Activated CD8-positive, alpha-beta memory T cell treated with anti-CD3 and anti-CD28 coated beads for 1 hour (primary cell): ENCODE data around the gene RASGRP3.
A peak's percentile ranks its signal among the peaks of the same experiment; 100 is the strongest.

Experiments used
- DNase-seq, 2 donors: peaks; one replicate each; pipeline ENCODE4 v3.0.0-alpha.2; 2020; ENCODE audit warnings: low read depth in 1 of 2; ENCODE audit errors: extremely low read depth in 1 of 2

Gene RASGRP3

DNA sequence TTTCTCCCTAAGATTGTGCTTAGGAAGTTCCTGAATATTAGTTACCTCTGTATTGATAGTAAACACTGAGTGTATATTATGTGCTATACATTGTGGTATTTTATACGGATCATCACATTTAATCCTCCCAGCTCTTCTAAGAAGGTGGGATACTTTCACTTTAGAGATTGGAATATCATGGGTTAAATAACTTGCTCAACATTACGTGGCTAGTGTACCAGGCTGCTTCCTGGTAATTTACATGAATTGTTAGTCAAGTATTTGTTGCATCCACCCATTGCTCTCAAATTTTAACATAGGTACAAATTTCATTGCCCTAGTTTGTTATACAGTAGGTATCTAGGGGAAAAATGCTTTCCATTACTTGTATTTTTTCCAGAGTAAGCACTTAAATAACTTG lies 101.2 kb downstream of the RASGRP3 start:
- no peak for DNase-seq

DNA sequence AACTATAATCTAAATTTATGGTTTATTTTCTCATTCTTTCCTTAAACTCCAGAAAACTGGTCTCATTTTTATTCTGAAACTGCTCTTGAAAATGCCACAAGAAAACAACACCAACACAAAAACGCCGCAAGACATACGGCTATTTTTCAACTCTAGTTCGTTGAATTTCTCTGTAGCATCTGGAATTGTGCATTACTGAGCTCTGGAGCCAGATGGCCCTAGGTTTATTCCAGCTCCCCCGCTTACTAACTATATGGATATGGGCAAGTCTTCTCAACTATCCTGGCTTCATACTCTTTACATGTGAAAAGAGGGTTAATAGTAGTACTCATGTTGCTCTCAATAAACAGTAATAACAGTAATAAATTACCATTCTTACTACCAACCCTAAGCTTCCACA lies 102.8 kb downstream of the RASGRP3 start:
- no peak for DNase-seq

DNA sequence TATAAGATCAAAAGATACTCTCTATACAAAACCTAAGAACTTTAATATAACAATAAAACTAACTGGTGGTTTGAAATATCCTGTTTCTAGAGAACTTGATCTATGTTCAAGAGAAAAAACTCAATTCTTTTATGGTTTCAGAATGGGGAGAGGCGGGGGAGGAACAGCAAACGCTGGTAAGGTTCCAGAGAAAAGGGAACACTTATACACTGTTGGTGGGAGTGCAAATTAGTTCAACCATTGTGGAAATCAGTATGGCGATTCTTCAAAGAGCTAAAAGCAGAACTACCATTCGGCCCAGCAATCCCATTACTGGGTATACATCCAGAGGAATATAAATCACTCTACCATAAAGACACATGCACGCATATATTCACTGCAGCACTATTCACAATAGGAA lies 105.4 kb downstream of the RASGRP3 start:
- DNase-seq: no peak

DNA sequence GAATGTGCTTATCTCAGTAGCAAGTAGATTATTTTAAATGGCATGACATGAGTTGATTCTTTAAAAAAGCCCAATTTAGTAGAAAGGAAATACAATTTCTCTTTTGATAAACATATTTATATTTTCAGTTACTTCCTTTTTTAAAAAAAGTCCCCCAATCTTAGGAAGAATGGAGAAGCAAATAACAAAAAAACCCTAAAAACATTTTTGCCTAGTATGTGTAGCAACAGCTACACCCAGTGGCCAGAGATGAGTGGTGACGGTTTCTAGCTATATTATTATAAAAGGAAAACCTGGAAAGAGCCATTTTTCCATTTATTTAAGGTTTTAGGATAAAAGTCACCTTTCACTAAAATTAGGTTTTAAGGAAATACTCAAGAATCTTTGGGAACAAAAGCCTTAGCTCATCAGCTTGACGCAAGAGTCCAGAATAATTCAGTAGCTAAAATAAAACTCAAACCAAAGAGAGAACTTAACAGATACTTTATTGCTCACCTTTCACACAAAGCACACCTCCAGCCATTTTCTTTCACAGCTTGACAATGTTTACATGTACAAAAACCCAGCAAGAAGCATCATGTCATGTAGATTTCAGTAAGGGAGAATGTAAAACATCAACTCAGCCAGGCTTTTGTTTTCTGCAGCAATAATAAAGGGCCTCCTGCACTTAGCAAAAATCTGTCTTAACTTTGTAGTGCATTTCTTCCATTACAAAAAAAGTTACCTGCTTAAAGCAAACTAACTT lies 106.9 kb downstream of the RASGRP3 start:
- DNase-seq: no peak

DNA sequence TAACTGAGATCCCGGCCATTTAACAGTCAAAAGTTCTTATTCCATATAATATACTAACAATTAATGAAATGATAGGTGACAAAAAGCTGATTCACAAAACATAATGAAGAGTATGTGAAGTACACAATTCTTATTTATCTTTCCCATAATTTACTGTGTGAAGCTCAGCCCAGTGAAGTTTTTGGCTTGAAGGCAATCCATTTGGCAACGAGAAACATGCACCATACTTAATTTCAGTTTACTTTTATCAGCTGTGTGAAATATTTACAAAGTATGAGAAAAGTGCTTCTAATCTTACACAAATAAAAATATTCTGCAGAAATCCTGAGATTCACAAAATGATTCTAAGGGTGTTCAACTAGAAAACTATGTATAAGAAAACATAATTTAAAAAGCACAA lies 110.3 kb downstream of the RASGRP3 start:
- DNase-seq: no peak

DNA sequence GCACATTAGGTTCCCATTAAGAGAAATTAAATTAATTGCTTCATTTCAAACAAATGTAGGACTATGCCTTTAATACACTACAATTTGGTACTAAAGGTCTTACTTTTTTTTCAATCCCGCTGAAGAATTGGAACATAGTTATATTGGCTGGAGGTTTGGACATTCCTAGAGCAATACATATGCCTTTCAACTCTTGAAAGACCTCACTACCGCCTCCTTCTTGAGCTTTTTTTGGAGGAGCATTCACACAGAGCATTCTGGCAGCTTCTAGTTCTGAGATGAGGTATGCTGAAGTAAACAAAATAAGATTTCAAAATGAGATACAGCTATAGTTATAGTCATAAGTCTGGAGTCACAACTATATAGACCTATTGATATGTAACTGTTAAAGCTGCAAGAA lies 111.8 kb downstream of the RASGRP3 start:
- no peak for DNase-seq

DNA sequence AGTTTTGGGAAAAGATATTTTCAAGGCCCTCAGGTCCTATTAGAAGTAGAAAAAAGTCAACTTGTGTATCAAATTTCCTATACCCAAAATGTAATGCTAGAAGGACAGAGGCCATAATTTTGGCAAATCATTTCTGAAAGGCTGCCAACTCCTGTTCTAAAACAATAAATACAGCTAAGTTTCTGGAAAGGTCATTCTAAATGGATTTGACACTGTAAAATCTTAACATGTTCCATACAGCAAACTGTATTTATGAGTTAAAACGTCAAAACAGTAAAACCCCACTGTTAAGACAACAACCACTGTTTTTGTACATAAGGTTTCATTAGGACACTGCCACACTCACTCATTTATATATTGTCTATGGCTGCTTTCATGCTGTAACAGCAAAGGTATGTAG lies 113.0 kb downstream of the RASGRP3 start:
- no peak for DNase-seq

DNA sequence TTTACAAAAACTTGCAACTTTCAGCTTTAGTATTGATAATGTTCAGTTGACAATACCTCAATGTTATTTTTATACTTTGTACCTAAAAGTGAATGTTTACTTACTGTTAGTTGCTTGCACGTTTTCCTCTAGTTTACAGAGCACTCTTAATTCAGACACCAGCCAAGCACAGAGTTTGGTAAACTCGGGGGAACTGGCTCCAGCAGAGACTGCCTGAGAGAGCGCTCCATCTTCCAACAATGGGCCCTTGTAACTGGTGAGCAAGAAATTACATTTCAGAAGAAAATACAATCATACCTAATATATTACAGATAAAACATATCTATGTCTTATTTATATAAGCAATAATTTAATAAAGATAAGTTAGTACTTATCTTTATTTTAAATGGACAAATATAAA lies 118.9 kb downstream of the RASGRP3 start:
- no peak for DNase-seq

DNA sequence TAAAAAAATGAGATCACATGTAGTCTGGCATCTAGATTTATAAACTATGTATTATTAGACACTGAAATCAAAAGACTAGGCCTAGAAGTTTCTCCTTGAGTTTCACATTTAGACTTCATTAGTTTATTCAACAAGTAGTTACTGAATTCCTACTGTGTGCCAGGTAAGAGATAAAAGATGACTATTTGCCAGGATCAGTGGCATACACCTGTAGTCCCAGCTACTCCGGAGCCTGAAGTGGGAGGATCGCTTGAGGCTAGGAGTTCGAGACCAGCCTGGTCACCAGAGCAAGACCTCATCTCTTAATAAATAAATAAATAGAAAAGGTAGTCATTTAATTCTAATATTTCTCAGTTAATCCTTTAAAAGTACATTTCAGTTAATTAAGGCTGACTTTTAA lies 120.6 kb downstream of the RASGRP3 start:
- no peak for DNase-seq

DNA sequence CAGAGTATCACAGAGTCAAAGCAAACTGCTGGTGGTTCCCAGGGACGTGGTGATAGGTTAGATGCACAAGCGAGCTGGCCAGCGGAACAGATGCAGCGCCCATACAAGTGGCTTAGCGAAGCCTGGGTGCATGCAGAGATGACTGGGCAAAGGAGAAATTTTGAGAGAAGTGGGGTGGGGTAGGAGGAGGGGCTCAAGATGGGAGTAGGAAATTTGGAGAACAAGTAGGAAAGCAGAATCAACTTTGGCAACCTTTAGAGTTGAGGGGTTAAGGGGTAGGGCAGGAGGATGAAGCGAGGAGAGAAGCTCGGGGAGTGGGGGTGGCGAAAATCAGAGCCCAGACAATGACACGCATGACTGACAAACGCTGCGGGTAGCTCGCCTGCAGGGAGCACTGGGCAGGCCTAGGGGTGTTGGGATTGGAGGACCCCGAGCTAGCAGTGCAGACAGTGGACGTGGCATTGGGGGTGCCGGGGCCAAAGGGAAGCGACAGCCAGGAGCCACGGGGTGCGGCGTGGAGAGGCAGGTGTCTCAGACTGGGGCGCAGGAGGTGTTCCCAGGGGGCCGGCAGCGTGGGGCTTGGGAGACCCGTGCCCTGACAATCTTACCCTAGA lies 122.2 kb downstream of the RASGRP3 start:
- peak in 1 of 2 donors; percentile 3 for DNase-seq

DNA sequence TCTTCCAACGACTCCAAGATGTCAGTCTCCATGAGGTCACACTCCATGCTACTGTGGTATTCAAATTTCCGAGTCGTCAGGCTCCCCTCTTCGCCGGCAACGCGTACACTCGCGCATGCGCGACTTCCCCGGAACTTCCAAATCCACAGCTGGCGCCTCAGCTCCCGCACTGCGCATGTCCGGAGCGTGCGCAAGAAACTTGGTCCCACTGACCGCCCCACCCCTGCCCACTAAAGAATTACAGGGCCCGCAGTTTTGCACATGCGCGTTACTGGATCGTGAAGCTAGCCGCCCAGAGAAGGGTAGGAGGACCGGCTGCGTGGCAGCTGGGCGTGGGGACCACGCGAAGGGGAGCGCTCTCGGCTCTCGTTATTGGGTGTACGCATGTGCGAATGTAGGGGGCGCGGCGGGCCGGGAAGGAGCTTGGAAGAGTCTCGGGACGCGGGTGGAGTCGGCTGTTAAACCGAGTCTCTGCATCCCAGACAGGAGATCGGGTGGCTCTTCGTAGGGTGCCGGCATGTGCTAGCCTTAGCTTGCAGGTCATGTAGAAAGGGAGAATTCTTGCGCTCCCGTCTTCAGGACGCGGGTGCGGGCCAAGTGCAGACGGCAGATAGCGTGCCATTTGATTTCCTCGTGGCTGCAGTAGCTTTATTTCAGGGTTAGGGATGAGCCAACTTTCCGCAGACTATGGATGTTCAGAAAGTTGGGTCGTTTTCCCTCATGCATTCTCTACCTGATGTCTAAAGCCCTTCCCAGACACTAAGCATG lies 122.9 kb downstream of the RASGRP3 start, which contains the start of gene FAM98A:
TSS of gene FAM98A (minus strand) at position 125 of the 768 bp plus-strand sequence. CDS start at position 47, 78 bp downstream.
- DNase-seq: peak; percentile 98 to 99

DNA sequence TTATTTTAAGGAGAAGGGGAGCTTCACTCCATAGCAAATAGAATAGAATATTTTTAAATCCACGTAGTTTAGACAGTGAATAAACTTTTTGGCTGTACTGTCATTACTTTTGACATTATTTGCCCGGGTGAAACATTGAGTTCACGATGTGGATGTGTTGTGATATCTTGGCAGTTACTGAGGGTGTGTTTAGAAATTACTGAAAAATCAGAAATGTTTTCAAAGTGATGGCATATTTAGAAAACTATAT lies 123.4 kb downstream of the RASGRP3 start:
- no peak for DNase-seq

DNA sequence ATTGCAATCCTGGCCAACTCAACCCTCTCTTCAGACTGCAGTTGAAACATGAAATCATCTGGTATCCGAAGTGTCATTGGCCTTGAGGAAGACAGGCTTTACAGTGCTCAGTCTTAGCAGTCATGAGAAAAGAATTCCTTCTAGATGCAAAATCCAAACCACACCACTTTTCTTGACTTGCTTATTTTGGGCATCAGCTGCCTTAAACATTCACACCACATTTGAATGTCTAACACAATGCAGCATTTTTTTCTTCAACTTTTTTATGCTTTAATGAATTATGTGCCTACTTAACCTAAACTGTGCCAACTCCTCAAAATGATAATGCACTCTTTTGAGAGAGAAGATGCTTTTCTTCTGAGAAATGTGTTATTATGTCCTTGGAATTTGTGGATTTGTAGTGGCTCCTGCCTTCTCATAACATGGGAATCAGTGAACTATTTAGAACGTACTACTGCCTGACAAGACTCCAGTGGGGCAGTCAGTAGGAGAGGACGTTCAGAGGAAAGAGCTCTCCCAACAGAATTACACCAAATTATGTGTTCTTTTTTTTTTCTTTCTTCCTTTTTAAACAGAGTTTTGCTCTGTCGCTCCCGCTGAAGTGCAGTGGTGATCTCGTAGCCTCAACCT lies 125.9 kb downstream of the RASGRP3 start:
- DNase-seq: no peak

DNA sequence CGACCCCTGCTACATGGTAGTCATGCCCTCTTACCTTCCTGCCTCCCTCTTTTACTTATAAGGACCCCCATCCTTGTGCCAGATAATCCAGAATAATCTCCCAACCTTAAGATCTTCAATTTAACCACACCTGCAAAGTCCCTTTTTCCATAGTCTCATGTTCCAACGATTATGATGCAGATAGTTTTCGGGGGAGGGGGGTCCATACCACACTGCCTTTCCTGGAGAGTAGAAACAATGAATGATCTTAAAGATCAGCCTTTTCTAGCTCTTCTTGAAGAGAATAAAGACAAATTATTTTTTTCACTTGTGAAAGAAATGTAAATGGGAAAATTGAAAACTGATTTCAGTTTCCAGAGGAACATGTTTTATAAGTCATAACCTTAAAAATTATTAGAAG lies 127.0 kb downstream of the RASGRP3 start:
- DNase-seq: no peak

DNA sequence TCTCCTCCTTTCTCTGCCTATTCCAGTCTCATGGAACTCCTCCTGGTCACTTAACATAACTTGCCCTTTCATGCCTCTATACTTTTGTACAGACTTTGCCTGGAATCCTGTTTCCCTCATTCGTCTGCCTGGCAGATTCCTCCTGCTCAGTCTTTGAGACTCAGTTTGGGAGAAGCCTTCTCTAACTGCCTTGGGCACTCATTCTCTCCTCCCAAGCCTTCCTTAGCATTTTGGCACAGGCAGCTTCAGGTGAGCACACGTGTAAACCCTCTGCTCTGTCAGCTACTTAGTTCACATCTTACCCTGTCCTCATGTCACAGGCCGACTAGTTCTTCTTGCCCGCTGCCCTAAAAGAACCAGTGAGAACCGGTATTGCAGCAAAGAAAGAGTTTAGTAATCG lies 128.6 kb downstream of the RASGRP3 start:
- DNase-seq: no peak

DNA sequence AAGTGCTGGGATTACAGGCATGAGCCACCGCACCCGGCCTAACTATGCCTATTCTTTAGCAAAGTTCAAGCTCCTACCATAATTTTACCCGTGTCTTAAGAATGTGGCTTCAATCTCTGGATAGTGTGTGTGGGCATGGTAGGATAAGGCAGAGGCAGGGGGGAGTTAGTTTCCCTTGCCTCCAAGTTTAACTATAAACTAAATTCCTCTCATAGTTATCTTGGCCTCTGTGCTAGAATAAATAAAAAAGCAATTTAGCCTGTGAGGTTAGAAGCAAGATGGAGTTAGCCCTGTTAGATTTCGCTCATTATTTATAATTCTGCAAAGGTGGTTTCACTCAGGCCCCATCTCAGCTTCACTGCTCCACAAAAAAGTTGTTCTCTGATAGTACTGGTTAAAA lies 129.7 kb downstream of the RASGRP3 start:
- DNase-seq: no peak

DNA sequence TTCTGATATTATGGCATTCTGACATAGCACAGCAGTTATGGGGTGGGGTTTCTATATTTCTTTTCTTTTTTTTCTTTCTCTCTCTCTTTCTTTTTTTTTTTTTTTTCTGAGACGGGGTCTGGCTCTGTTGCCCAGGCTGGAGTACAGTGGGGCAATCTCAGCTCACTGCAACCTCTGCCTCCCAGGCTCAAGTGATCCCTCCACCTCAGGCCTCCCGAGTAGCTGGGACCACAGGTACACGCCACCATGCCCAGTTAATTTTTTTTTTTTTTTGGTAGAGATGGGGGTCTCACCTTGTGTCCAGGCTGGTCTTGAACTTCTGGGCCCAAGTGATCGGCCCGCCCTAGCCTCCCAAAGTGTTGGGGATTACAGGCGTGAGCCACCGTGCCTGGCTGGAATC lies 130.2 kb downstream of the RASGRP3 start:
- DNase-seq: no peak

DNA sequence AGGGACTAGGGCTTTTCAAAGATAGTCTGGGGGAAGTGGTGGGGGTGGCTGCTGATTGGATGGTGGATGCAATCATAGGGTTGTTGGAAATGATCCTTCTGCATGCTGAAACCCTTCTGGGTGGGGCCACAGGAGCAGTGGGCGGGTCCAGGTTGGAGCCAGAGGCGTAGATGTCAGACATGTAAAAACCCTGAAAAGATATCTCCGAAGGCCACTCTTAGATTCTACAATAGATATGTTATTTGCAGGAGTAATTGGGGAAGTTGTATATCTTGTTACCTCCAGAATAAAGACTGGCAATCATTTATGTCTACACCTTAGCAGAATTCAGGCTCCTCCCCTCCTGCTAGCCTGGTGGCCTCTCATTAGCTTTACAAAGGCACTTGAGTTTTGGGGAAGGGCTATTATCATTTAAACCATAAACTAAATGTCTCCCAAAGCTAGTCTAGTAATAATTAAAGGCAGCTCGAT lies 130.8 kb downstream of the RASGRP3 start:
- no peak for DNase-seq

DNA sequence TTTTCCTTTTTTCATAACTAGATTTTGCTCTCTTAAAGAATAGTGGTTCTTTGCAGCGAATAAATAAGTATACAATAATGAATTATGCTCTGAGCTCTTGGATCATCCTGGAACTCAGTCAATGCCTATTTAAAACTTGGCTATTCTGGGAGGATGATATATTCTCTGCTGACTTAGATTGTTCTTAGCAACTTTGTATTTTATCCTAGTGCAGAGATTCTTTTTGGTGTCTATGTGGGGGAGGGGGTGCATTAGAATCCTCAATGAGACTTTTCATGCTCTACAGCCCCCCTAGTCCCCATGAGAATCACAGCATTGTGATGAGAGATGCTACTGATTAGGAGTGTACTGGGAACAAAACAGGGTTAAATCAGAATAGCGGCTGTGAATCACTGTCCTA lies 131.5 kb downstream of the RASGRP3 start:
- DNase-seq: no peak

DNA sequence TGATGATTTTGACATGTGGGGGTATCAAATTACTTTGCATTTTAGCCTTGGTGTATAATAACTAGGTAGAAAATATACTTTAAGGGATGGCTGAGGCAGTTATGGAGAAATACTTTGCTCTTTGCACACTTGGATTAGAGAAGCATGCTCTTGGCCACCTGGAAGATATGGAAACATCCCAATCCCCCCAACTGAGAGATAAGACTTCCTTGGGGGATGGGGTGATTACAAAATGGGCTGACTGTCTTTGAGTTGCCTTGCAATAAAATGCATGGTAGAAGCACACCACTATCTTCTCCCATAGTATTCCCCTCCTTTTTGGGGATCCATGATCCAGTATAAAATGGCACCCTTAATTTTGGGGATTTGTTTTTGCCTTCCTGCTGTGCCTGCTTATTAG lies 137.7 kb downstream of the RASGRP3 start:
- no peak for DNase-seq
